Sigmoid colon (tissue), 7 donors: ENCODE measurements around the gene ACSL4. TPM values are rescaled to one million over a fixed set of nuclear protein-coding genes. Genes with fewer than 3 reads are reported as not detected.
"Not testable (repeated sequence)": the region's sequence is repeated elsewhere in the genome, so short reads cannot be mapped to it uniquely, and the experiment has no call there.

ENCODE experiments used
- DNase-seq: peaks from one replicate; pipeline ENCODE4 v3.0.0-alpha.2; 2019
- H3K27ac ChIP-seq, 4 donors: fragments of 200-600 bp; sonication (generic); one replicate each; pipeline ENCODE4 v1.5.1; 2016 to 2019; ENCODE audit warnings: mild to moderate bottlenecking in 1 of 4
- H3K27me3 ChIP-seq, 3 donors: fragments of 200-600 bp; sonication (generic); one replicate each; pipeline ENCODE4 v1.5.1; 2019; ENCODE audit warnings: mild to moderate bottlenecking in 1 of 3
- H3K36me3 ChIP-seq, 4 donors: fragments of 200-600 bp; sonication (generic); one replicate each; pipeline ENCODE4 v1.5.1; 2016 to 2019
- H3K4me1 ChIP-seq, 4 donors: fragments of 200-600 bp; sonication (generic); one replicate each; pipeline ENCODE4 v1.5.1; 2017 to 2019
- H3K4me3 ChIP-seq, 4 donors: fragments of 200-600 bp; sonication (generic); one replicate each; pipeline ENCODE4 v1.5.1; 2017 to 2019; ENCODE audit warnings: mild to moderate bottlenecking in 2 of 4, moderate library complexity in 1 of 4
- H3K9me3 ChIP-seq, 4 donors: fragments of 200-600 bp in 3 of 4; sonication (generic) in 3 of 4; one replicate each; pipeline versions ENCODE4 v1.5.1 to v1.6.1; 2013 to 2019
- CTCF ChIP-seq, 4 experiments: fragments of 450-650 bp in 3 of 4; fragments of 200-600 bp in 1 of 4; IDR thresholded peaks; one replicate each; pipeline ENCODE4 v1.5.1; 2016 to 2019; ENCODE audit warnings: antibody characterized with exemption in 4 of 4, mild to moderate bottlenecking in 3 of 4, moderate library complexity in 2 of 4
- EP300 ChIP-seq, 4 donors: sonication (generic); formaldehyde crosslinking; IDR thresholded peaks; one replicate each; pipeline ENCODE4 v1.6.1; 2017; ENCODE audit warnings: antibody characterized with exemption in 4 of 4
- POLR2A ChIP-seq, 2 donors: fragments of 450-650 bp; IDR thresholded peaks; one replicate each; pipeline ENCODE4 v1.6.1; 2016; ENCODE audit warnings: antibody characterized with exemption in 2 of 2, mild to moderate bottlenecking in 2 of 2, moderate library complexity in 2 of 2
- POLR2AphosphoS5 ChIP-seq, 4 donors: sonication (generic); formaldehyde crosslinking; IDR thresholded peaks; one replicate each; pipeline ENCODE4 v1.6.1; 2017; ENCODE audit warnings: antibody characterized with exemption in 4 of 4
- whole genome bisulfite sequencing, 2 donors: extraction: QIAGEN DNeasy Blood & Tissue Kit; methylation state at CpG; one replicate each; pipeline ENCODE4 v1.1.7; 2013; 5-methylcytosine and 5-hydroxymethylcytosine counted together
- intact Hi-C: fragments of 100-400 bp; cut with DNase I; formaldehyde crosslinking; loops from one replicate; pipeline ENCODE4 v1.15.1; 2023
- polyA plus RNA-seq, 3 donors: library from polyadenylated mRNA; stranded (reverse); fragments of 200-250 nt; gene quantifications; one replicate each; pipeline ENCODE4 v1.2.3, GENCODE V29; 2013
- total RNA-seq, 4 donors: library from RNA; depleted of rRNA; stranded (reverse); fragments of >200 nt; gene quantifications; one replicate each; pipeline ENCODE4 v1.1.0, GENCODE V29; 2016
- donor health status: healthy with polysubstance abuse.
- donor health status: Bipolar disorder and iron deficiency.
- donor health status: healthy.

The ACSL4 gene
- total and polyA plus RNA-seq, 7 donors, result 6.9 to 45.3 (median 31.3) TPM

GRCh38 chrX:109656774-109657173, 76.3 kb downstream of the ACSL4 start:
- intact Hi-C loops, result no loop called here
- H3K4me1 ChIP-seq, result no peaks in the 10 kb centered on the region
- no peak overlapping the region for H3K4me3 ChIP-seq
- H3K27ac ChIP-seq, result no peak overlapping the region
- TF ChIP-seq POLR2AphosphoS5 (IDR thresholded peaks at IDR 0.05) (no peak), POLR2A (IDR thresholded peaks at IDR 0.05) (no peak), CTCF (IDR thresholded peaks at IDR 0.05) (no peak), EP300 (IDR thresholded peaks at IDR 0.05) (no peak)
- 85 to 89% methylated on average over 4 of the region's 4 CpGs for WGBS, 2 donors
- DNase-seq, result no peak
- no peaks in the 10 kb centered on the region for H3K9me3 ChIP-seq
- peaks cover 0 to 12% (median 0%) of the 10 kb centered on the region in 4 donors for H3K36me3 ChIP-seq
- no peaks in the 10 kb centered on the region for H3K27me3 ChIP-seq

GRCh38 chrX:109655502-109656201, 77.4 kb downstream of the ACSL4 start:
- DNase-seq, result no peak
- intact Hi-C loops, result no loop called here
- WGBS, 2 donors, result 89 to 93% methylated on average over 4 of the region's 4 CpGs

GRCh38 chrX:109654516-109655109, 78.4 kb downstream of the ACSL4 start:
- Histone ChIP-seq H3K27ac (no peak overlapping the region), H3K36me3 (peaks cover 0 to 12% (median 0%) of the 10 kb centered on the region in 4 donors), H3K27me3 (no peaks in the 10 kb centered on the region), H3K4me1 (no peaks in the 10 kb centered on the region), H3K4me3 (no peak overlapping the region), H3K9me3 (no peaks in the 10 kb centered on the region)
- DNase-seq, result no peak
- no peak for TF ChIP-seq POLR2AphosphoS5 (IDR thresholded peaks at IDR 0.05)
- no peak for TF ChIP-seq CTCF (IDR thresholded peaks at IDR 0.05)
- TF ChIP-seq POLR2A (IDR thresholded peaks at IDR 0.05), result no peak
- TF ChIP-seq EP300 (IDR thresholded peaks at IDR 0.05), result no peak
- 86 to 89% methylated on average over 5 of the region's 5 CpGs for WGBS, 2 donors
- intact Hi-C loops, result no loop called here

More at GRCh38 chrX:109655502-109656201, 77.4 kb downstream of the ACSL4 start:
- Histone ChIP-seq H3K36me3 (peaks cover 0 to 12% (median 0%) of the 10 kb centered on the region in 4 donors), H3K4me1 (no peaks in the 10 kb centered on the region), H3K27ac (no peak overlapping the region), H3K9me3 (no peaks in the 10 kb centered on the region), H3K27me3 (no peaks in the 10 kb centered on the region), H3K4me3 (no peak overlapping the region)
- TF ChIP-seq EP300 (IDR thresholded peaks at IDR 0.05), result no peak
- TF ChIP-seq CTCF (IDR thresholded peaks at IDR 0.05), result no peak
- no peak for TF ChIP-seq POLR2A (IDR thresholded peaks at IDR 0.05)
- no peak for TF ChIP-seq POLR2AphosphoS5 (IDR thresholded peaks at IDR 0.05)

- intact Hi-C loops, H3K27me3 ChIP-seq, H3K9me3 ChIP-seq, H3K4me3 ChIP-seq, H3K4me1 ChIP-seq, H3K36me3 ChIP-seq, H3K27ac ChIP-seq, DNase-seq: not testable (repeated sequence)
- 88 to 92% methylated on average over 19 of the region's 19 CpGs for WGBS, 2 donors
Measured at GRCh38 chrX:109644671-109645070, 88.4 kb downstream of the ACSL4 start.

GRCh38 chrX:109643687-109644086, 89.4 kb downstream of the ACSL4 start:
- Histone ChIP-seq H3K36me3 (no peaks in the 10 kb centered on the region), H3K27ac (no peak overlapping the region), H3K27me3 (no peaks in the 10 kb centered on the region), H3K4me3 (no peak overlapping the region), H3K4me1 (no peaks in the 10 kb centered on the region), H3K9me3 (no peaks in the 10 kb centered on the region)
- DNase-seq, result no peak
- 77 to 84% methylated on average over 2 of the region's 2 CpGs for WGBS, 2 donors
- no peak for TF ChIP-seq POLR2AphosphoS5 (IDR thresholded peaks at IDR 0.05)
- TF ChIP-seq POLR2A (IDR thresholded peaks at IDR 0.05), result no peak
- no peak for TF ChIP-seq CTCF (IDR thresholded peaks at IDR 0.05)
- no peak for TF ChIP-seq EP300 (IDR thresholded peaks at IDR 0.05)
- intact Hi-C loops, result no loop called here
